Measurements from ENCODE around the gene GAS2L2.

- TF ChIP-seq POLR2A (IDR thresholded peaks at IDR 0.05) (no peak), CTCF (IDR thresholded peaks at IDR 0.05) (no peak)
These were observed 4.2 kb upstream of the GAS2L2 start for GRCh38 chr17:35757243-35757642.
